Left renal pelvis (tissue), 4 donors: ENCODE results near the gene MAPK8. TPM values are rescaled to one million over a fixed set of nuclear protein-coding genes. Genes with fewer than 3 reads are reported as not detected.
"Not testable (repeated sequence)": the region's sequence is repeated elsewhere in the genome, so short reads cannot be mapped to it uniquely, and the experiment has no call there.

Experiments used
- DNase-seq, 4 donors: peaks; one replicate each; pipeline ENCODE4 v3.0.0-alpha.2; 2013; ENCODE audit warnings: low read depth in 4 of 4, low spot score in 3 of 4
- polyA plus RNA-seq, 4 donors: library from polyadenylated mRNA; unstranded; fragments of 120-200 nt; gene quantifications; one replicate each; pipeline ENCODE4 v1.2.1, GENCODE V29; 2013; ENCODE audit not compliant: insufficient read length in 4 of 4

MAPK8 gene
- polyA plus RNA-seq, 4 donors = 61.3 to 85.0 (median 76.0) TPM

DNA sequence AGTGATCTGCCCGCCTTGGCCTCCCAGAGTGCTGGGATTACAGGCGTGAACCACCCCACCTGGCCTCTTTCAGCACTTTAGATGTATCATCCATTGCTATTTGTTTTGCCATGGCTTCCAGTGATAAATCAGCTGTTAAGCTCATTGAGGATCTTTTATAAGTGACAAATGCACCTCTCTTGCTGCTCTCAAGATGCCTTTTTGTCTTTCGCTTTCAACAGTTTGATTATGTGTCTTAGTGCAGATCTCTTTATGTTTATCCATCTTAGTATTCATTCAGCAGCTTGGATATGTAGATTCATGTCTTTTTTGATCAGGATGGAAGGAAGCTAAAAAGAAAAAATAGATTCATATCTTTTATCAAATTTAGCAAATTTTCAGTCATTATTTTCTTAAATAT lies 105.6 kb downstream of the MAPK8 start:
- no peak for DNase-seq

DNA sequence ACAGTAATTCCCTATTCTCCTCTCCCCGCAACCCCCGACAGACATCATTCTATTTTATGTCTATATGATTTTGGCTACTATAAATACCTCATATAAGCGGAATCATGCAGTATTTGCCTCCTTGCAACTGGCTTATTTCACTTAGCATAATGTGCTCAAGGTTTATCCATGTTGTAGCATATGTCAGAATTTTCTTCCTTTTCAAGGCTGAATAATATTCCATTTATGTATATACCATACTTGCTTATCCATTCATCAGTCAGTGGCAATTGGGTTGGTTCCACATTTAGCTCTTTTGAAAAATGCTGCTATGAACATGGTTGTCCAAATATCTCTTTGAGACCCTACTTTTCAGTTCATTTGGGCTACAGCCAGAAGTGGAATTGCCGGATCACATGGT lies 106.5 kb downstream of the MAPK8 start:
- no peak for DNase-seq

DNA sequence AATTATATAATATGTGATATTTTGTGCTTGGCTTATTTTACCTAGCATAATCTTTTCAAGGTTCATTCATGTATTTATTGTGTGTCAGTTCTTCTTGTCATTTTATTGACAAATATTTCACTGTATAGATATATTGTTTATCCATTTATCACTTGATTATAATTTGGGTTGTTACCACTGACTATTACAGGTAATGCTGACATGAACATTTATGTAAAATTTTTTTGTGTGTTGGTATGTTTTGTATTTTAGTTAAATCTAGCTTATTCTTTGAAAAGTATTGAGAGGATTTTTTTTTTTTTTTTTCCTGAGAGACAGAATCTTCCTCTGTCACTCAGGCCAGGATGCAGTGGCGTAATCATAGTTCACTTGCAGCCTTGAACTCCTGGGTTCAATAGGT lies 107.7 kb downstream of the MAPK8 start:
- no peak for DNase-seq

DNA sequence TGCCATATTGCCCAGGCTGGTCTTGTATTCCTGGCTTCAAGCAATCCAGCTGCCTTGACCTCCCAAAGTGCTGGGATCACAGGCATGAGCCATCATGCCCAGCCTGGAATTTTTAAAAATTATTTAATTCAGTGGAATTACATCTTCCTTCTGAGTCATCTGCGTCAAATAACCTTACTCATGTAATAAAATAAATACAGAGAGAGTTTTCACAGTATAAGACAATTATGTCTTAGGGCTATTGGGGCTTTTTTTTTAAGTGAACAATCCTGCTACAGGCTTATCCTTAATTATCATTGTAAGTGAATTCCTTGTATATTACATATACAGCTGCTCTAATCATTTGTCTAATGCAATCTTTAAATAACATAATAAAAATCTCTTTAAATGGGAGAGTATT lies 108.3 kb downstream of the MAPK8 start:
- DNase-seq = no peak

DNA sequence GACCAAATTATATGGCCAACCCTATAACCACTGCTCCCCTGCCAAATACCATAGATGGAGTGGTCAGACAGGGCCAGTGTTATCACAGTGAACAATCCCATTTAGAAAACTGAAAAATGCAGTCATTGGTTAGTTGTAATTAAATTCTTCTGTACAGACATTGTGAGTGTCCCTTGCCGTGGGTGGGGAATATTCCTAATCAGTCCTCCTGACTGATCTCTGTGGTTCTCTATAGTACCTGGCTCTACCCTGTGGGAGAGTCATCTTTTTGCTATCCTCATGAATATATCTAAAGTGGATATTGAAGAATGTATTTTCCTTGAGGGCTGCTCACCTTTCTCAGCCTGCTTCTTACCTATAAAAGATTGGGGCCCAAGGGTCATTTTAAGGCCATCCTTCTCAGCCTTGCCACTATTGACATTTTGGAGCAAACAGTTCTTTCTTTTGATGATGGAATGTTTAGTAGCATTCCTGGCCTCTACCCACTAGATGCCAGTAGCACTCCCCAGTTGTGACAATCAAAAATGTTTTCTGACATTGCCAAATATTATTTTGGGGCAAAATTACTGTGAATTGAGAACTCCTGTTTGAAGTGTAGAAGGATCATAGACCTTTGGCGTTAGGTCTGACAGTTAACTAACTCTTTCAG lies 110.2 kb downstream of the MAPK8 start:
- DNase-seq = no peak

DNA sequence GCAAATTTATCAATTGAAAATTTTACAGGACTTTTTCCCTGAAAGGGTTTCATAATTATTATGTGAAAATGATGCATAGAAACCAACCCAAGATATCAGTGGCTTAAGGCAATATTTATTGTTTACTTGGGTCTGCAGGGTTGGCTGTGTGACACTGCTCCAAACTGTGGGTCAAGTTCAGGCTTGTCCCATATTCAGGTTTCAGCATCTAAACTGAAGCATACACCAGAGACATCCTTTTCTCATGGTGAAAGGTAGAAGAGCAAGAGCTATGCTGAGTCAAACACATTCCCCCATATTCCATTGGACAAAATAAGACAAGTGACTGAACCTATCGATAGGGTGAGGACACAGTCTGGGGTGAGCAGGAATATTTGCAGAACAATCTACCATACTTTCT lies 110.9 kb downstream of the MAPK8 start:
- DNase-seq = no peak

DNA sequence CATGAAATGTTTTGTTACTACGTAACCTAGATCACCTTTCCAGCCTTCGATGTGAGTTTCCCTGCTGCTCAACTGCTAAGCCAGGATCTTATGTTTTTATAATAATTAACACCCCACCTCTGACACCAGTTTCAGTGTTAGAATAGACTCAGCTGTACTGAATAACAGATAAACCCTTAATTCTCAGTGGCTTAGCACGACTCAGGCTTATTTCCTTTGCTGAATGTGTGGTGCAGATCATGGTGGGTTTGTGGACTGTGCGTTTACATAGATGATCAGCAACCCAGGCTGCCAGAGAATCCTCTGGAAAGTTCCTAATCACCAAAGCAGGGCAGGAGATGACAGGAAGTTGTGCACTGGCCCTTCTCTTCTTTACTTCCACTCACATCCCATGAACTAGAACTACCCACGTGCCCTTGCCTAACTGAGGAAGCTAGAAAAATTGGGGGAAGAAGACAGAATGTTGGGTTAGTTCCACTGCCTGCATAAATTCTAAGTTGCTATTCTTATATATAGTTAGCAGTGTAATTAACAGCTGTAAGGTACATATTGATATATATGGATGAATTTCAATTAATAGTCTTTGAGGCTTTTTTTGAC lies 111.8 kb downstream of the MAPK8 start:
- no peak for DNase-seq

DNA sequence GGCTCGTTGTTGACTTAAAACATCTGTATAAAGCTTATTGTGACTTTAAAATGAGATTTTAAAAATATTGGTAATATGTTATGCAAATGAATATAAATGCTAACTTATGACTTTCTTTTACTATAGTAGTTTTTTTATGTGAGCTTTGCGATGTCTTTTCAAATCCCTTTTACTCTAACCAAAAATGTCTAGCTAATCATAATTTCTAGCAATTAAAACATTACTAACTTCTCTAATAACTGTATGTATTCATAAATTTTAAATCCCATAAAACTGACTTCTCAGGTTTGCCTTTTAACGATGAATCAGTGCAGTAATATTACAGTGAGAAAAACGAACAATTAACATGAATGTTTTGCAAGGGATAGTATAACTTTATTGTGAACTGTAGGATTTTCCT lies 113.2 kb downstream of the MAPK8 start:
- no peak for DNase-seq

DNA sequence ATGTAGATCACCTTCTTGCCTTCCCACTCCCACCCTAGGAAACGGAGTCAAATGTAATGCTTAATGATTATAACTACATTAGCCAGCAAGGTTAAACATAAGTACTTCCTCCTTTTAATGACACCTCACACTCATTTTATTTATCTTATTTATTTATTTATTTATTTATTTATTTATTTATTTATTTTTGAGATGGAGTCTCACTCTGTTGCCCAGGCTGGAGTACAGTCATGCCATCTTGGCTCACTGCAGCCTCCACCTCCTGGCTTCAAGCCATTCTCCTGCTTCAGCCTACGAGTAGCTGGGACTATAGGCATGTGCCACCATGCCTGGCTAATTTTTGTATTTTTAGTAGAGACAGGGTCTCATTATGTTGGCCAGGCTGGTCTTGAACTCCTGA lies 115.4 kb downstream of the MAPK8 start:
- DNase-seq = not testable (repeated sequence)

DNA sequence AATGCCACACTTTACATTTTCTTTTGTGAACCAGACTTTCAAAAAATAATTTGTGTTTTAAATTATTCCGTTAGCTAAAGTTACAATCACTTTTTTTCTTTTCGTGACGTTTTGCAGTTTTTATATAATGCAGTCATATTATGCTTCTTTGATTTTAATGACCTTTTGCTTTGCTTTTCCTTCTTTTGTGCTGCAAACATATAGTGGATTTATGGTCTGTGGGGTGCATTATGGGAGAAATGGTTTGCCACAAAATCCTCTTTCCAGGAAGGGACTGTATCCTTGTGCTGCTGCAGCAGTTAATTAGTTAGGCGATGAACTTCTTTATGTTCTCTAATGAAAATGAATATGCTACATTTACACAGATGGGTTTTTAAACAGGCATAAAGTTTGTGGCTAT lies 117.4 kb downstream of the MAPK8 start:
- no peak for DNase-seq

DNA sequence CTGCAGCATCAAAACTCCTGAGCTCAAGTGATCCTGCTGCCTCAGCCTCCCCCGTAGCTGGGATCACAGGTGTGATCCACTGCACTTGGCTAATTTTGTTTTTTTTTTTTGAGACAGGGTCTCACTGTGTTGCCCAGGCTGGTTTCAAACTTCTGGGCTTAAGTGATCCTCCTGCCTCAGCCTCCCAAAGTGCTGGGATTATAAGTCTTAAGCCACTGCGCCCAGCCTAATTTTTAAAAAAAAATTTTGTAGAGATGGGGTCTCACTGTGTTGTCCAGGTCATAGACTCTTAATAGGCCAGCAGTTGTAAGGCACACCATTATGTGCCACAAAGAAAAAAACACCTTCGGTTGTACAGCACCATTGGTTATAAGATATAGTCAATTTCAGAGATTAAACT lies 122.4 kb downstream of the MAPK8 start:
- DNase-seq = no peak

DNA sequence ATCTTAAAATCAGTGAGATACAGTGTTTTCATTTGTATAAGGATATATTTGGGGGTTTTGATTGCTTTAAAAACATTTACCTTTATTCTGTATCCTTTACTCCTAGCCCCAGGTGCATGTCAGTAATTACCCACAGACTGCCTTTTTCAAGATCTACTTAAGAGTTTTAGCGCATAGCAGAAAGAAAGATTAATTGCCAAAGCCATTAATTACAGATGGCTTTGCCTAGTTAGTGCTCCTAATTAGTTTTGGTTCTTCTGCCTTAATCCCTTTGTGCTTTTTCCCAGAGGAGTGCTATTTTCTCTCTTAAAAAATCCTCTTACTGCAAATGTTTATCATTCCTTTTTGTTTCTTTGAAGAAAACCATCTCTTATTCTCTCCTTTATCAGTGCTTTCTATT lies 122.8 kb downstream of the MAPK8 start:
- DNase-seq = no peak

DNA sequence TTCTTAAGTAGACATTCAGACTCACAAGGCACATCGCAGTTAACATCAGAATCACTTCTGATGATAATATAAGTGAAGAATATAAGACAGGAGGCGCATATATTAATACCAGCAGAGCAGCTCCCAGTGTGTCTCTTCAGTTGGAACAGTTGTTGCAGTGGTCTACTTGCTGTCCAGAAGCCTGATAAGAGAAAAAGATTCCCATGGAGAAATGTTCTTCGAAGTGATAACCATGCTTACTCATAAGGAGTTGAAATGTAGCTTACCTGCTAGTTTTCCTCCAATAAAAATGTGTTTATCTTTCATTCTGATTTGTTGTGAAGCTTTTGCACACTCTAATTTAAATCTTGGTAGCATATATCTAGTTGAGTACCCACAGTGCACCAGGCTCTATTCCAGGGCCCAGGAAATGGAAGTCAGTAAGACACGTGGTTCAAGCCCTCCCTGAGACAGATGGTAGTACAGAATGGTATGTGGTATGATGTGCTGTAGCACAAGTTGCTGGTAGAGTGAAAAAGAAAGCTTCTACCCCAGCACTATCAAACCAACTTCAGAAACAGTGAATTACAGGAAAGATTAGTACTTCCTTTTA lies 124.0 kb downstream of the MAPK8 start:
- no peak for DNase-seq

DNA sequence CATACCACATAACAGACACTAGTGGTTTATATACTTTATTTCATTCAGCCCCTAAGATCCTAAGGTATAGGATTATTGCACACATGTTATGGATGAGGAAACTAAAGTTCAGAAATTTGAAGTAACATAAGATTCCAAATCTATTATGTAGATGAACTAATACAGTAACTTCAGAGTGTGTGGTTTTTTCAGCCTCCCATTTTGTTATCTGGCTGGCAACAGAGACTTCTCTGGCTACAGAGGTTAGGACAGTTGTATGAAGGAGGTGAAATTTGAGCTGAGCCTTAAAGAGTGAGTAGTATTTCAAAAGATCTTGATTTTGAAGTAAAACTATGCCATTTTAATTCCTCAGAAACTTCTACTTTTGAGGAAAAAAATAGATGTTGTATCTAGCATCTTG lies 125.4 kb downstream of the MAPK8 start:
- no peak for DNase-seq

DNA sequence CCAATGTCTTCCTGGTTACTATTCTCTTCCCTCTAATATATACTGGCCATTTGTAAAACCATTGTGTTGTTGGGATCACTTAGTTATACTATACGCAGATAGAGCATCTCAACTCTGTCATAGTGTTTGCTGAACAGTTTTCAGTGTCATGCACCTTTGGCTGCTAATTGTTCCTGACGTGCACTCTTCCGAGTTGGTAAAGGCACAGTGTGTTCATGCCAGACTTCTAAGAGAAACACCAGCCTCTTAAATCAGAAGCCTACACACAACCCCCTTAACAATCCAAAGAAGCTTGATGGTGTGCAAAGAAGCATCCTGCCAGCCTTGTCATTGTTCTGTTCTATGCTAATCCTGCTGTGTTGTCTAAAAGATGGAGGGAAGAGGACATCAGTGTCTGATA lies 131.1 kb downstream of the MAPK8 start:
- no peak for DNase-seq

DNA sequence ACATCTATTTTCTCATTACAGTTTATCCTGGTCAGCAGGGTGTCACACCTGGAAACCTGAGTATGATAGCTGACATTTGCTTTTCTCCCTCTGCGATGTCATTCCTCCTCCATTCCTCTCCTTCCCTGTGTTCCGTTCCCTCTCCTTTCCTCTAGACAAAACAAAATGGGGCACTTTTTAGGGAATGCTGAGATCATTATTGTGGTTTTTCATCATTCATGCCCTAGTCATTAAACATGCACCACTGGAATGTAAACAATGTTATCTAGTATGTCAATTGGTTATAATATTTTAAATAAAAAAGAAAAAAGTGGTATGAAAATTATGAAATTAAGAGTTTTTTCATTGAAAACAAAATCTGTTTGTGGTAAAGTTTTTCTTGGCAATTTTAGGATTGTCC lies 132.6 kb downstream of the MAPK8 start:
- no peak for DNase-seq

DNA sequence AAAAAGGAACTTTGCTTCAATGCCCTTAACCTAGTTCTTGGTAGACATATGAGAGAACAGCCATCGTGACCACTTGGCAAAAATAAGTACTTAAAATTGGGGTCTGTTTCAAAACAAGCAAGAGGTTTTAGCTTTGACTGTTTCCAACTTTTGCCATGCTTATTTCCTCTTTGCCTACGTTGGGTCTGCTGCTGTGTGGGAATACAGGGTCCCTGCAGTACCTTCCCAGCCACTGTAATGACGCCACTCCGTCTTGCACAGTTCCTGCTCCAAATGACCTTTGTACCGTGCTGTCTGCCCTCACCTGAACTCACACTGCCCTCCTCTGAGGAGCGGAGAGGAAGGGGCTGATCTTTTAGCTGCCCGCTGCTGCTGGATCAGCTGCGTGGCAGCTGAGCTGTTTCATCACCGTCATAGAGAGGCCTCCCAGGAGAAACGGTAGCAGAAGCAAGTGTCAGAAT lies 133.1 kb downstream of the MAPK8 start:
- no peak for DNase-seq

DNA sequence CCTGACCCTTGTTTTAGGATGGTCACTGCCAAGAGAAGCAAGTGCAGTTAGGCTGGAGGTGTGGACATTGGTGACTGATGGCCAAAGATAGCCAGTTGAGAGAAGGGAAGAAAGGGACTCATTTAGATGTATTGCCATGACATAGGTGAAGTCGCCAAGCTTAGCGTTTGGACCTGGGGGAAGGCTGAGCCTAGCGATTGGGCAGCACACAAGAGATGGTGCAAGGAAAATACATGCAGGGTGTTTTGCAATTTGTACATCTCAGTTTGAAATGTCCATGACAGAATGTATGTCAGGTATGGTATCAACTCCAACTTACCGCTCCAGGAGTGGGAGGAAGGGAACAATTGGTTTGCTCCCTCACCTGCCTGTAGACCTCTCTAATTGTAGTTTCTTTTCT lies 134.3 kb downstream of the MAPK8 start:
- no peak for DNase-seq

DNA sequence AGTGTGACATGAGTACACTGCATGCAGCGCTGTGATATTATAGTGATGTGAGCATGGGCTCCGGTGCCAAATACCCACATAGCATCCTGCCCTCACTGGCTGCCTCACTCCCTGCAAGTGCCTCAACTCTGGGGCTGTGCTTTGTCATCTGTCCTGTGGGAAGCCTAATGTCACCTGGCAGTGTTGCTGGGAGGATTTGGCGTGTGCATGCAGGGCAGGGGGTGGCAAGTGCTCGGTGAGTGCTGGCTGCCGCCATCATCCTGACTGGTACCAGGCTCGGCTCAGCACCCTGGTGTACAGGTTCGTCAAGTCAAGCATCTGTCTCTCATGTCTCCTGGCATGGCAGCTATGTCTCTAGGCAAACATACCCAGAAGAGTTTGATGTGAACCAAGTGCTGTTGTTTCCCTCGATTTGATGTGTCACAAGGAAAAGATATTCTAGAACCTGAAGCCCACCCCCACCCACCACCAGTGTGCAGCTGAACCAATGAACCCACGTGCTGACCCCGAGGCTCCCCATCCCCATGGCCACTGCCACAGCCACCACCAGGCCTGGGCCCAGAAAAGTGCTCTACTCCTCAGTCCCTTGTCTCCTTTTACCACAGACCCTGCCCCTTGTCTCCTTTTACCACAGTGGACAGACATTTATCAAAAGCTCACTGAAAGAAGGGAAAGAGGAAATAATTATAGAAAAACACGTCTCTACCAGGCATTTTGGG lies 135.8 kb downstream of the MAPK8 start:
- no peak for DNase-seq

DNA sequence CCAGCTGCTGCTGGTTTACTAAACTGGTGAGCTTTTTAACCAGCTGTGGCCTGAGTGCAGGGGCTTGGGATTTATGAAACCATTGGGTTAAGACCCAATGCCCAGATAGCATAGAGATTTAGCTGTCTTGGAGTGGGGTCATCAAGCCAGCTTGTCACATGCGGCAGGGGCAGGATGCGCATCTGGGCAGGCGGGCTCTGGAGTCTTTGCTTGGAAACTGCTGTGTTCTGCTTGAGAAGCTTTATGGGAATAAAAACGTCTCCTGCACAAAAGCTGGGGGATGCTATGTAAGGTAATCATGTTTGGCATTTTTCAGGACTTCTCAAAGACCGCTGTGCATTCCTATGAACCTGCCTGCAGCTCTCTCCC lies 136.3 kb downstream of the MAPK8 start:
- DNase-seq = no peak

DNA sequence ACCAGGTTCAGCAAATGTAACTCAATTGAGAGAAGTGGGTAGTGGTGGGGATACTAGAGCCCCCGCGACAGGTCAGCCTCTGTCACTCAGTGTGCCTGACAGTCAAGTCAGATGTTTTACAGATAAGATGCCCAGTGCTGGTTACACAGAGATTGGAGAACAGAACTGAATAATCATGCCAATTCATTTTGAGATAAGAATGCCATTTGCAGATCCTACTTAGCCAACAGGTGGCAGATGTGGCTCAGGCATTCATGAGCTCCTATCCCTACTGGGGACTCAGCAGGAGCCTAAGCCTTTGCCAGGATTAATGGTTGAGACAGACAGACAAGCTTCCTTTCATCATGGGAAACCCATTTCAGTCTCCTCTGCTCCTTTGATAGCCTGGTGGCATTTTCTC lies 137.8 kb downstream of the MAPK8 start:
- DNase-seq = no peak
